Prostate gland (tissue), 2 donors: Measurements from ENCODE around the gene RAD21L1. TPM values are rescaled to one million over a fixed set of nuclear protein-coding genes. Genes with fewer than 3 reads are reported as not detected.

ENCODE experiments used
- DNase-seq: peaks from one replicate; pipeline ENCODE4 v3.0.0-alpha.2; 2019; ENCODE audit warnings: low spot score
- H3K27ac ChIP-seq, 2 donors: fragments of 200-600 bp; sonication (generic); 2 replicates each; pipeline ENCODE4 v1.5.1; 2017 to 2019
- H3K27me3 ChIP-seq: fragments of 200-600 bp; sonication (generic); replicated peaks from 2 replicates; pipeline ENCODE4 v1.5.1; 2019; ENCODE audit not compliant: insufficient read depth
- H3K36me3 ChIP-seq, 2 donors: fragments of 200-600 bp; sonication (generic); 1 replicate in 1 of 2; 2 replicates in 1 of 2; pipeline versions ENCODE4 v1.5.1 to v1.8.1; 2017 to 2019
- H3K4me1 ChIP-seq: fragments of 200-600 bp; sonication (generic); replicated peaks from 2 replicates; pipeline ENCODE4 v1.5.1; 2019
- H3K4me3 ChIP-seq, 2 donors: fragments of 200-600 bp; sonication (generic); 2 replicates each; pipeline ENCODE4 v1.5.1; 2017 to 2019
- H3K9me3 ChIP-seq: fragments of 200-600 bp; sonication (generic); 2 replicates; pipeline ENCODE4 v1.5.1; 2017
- CTCF ChIP-seq, 4 experiments: fragments of 200-600 bp in 2 of 4; fragments of 450-650 bp in 2 of 4; sonication (generic) in 2 of 4; IDR thresholded peaks; 1 replicate in 3 of 4; 2 replicates in 1 of 4; pipeline ENCODE4 v1.5.1; 2016 to 2019; ENCODE audit warnings: antibody characterized with exemption in 4 of 4, mild to moderate bottlenecking in 2 of 4, moderate library complexity in 2 of 4
- POLR2A ChIP-seq: fragments of 450-650 bp; IDR thresholded peaks from one replicate; pipeline ENCODE4 v1.6.1; 2016; ENCODE audit warnings: antibody characterized with exemption, mild to moderate bottlenecking
- POLR2AphosphoS5 ChIP-seq: sonication (generic); formaldehyde crosslinking; IDR thresholded peaks from one replicate; pipeline ENCODE4 v1.6.1; 2017; ENCODE audit warnings: antibody characterized with exemption
- WGBS: methylation state at CpG from one replicate; pipeline ENCODE4 v1.1.5; 2018; 5-methylcytosine and 5-hydroxymethylcytosine counted together
- intact Hi-C: fragments of 100-400 bp; cut with DNase I; formaldehyde crosslinking; loops from one replicate; pipeline ENCODE4 v1.14.2; 2022
- total RNA-seq, 2 donors: library from RNA; depleted of rRNA; stranded (reverse); fragments of >200 nt; gene quantifications; one replicate each; pipeline ENCODE4 v1.1.0, GENCODE V29; 2016

Gene RAD21L1
- total RNA-seq, 2 donors from 2014 or later = 3.0 TPM; not detected in 1

GRCh38 chr20:1204113-1204512 lies 21.7 kb upstream of the RAD21L1 start:
- Histone ChIP-seq H3K4me3 (no peak overlapping the region), H3K4me1 (no peaks in the 10 kb centered on the region), H3K36me3 (no peaks in the 10 kb centered on the region), H3K27me3 (no peaks in the 10 kb centered on the region), H3K9me3 (no peaks in the 10 kb centered on the region), H3K27ac (no peak overlapping the region)
- DNase-seq = no peak
- 69% methylated on average over 5 of the region's 5 CpGs for WGBS
- intact Hi-C loops = no loop called here
- TF ChIP-seq POLR2A = no peak
- TF ChIP-seq POLR2AphosphoS5 = no peak
- no peak for TF ChIP-seq CTCF (IDR thresholded peaks at IDR 0.05)

- WGBS = 98% methylated on average over 2 of the region's 2 CpGs
- DNase-seq = no peak
- H3K4me3 ChIP-seq = no peak overlapping the region
- H3K27me3 ChIP-seq = no peaks in the 10 kb centered on the region
- TF ChIP-seq POLR2A (no peak), CTCF (IDR thresholded peaks at IDR 0.05) (no peak), POLR2AphosphoS5 (no peak)
- intact Hi-C loops = no loop called here
- no peaks in the 10 kb centered on the region for H3K9me3 ChIP-seq
- H3K36me3 ChIP-seq = no peaks in the 10 kb centered on the region
- H3K4me1 ChIP-seq = no peaks in the 10 kb centered on the region
- no peak overlapping the region for H3K27ac ChIP-seq
These were observed 21.3 kb upstream of the RAD21L1 start for GRCh38 chr20:1204576-1204975.

GRCh38 chr20:1205802-1206201 lies 20.0 kb upstream of the RAD21L1 start:
- WGBS = 92% methylated on average over 8 of the region's 8 CpGs
- Histone ChIP-seq H3K36me3 (no peaks in the 10 kb centered on the region), H3K27me3 (no peaks in the 10 kb centered on the region), H3K27ac (no peak overlapping the region), H3K4me1 (no peaks in the 10 kb centered on the region), H3K9me3 (no peaks in the 10 kb centered on the region), H3K4me3 (no peak overlapping the region)
- no peak for DNase-seq
- intact Hi-C loops = no loop called here
- TF ChIP-seq POLR2A (no peak), POLR2AphosphoS5 (no peak), CTCF (IDR thresholded peaks at IDR 0.05) (no peak)

- Histone ChIP-seq H3K9me3 (no peaks in the 10 kb centered on the region), H3K36me3 (no peaks in the 10 kb centered on the region), H3K4me1 (no peaks in the 10 kb centered on the region), H3K4me3 (no peak overlapping the region), H3K27me3 (no peaks in the 10 kb centered on the region), H3K27ac (no peak overlapping the region)
- WGBS = 64% methylated on average over 19 of the region's 19 CpGs
- TF ChIP-seq POLR2AphosphoS5 = no peak
- TF ChIP-seq POLR2A = no peak
- no peak for DNase-seq
- intact Hi-C loops = no loop called here
These were observed 19.3 kb upstream of the RAD21L1 start for GRCh38 chr20:1206366-1207148.

- TF ChIP-seq POLR2AphosphoS5 (no peak), POLR2A (no peak), CTCF (IDR thresholded peaks at IDR 0.05) (no peak)
- Histone ChIP-seq H3K27me3 (no peaks in the 10 kb centered on the region), H3K4me1 (no peaks in the 10 kb centered on the region), H3K4me3 (no peak overlapping the region), H3K36me3 (no peaks in the 10 kb centered on the region), H3K9me3 (no peaks in the 10 kb centered on the region), H3K27ac (no peak overlapping the region)
- intact Hi-C loops = no loop called here
- 82% methylated on average over 3 of the region's 3 CpGs for WGBS
- no peak for DNase-seq
These were observed 18.5 kb upstream of the RAD21L1 start for GRCh38 chr20:1207293-1207878.
